GM21786 (cell line): ENCODE measurements around the gene FSCN2.

ENCODE experiments used
- ATAC-seq: cut with Tn5 transposase; IDR thresholded peaks from one replicate; pipeline ENCODE4 v1.9.1; 2021; ENCODE audit not compliant: unreplicated experiment

FSCN2 gene

GRCh38 chr17:81527591-81528383 lies at the start of gene FSCN2:
Gene FSCN2 (plus strand): TSS chr17:81528377. CDS start chr17:81528532, 155 bp downstream.
- ATAC-seq: no peak

GRCh38 chr17:81479175-81480071 lies 48.8 kb upstream of the FSCN2 start:
- ATAC-seq: no peak

- ATAC-seq: no peak
Measured at GRCh38 chr17:81480140-81481072, 47.8 kb upstream of the FSCN2 start.

- no peak for ATAC-seq
Measured at GRCh38 chr17:81481073-81481799, 46.9 kb upstream of the FSCN2 start.

- ATAC-seq: no peak
Measured at GRCh38 chr17:81481815-81482505, 46.2 kb upstream of the FSCN2 start.

- ATAC-seq: no peak
Measured at GRCh38 chr17:81482673-81483072, 45.5 kb upstream of the FSCN2 start.

- no peak for ATAC-seq
Measured at GRCh38 chr17:81483085-81483861, 44.9 kb upstream of the FSCN2 start.

- ATAC-seq: no peak
Measured at GRCh38 chr17:81483862-81484194, 44.3 kb upstream of the FSCN2 start.

- peak; percentile 52 for ATAC-seq
Measured at GRCh38 chr17:81484195-81484979, 43.8 kb upstream of the FSCN2 start.

GRCh38 chr17:81486199-81486810 lies 41.9 kb upstream of the FSCN2 start:
- no peak for ATAC-seq

- ATAC-seq: no peak
Measured at GRCh38 chr17:81487089-81487486, 41.1 kb upstream of the FSCN2 start.

GRCh38 chr17:81487487-81488275 lies 40.5 kb upstream of the FSCN2 start:
- no peak for ATAC-seq

GRCh38 chr17:81488276-81488860 lies 39.8 kb upstream of the FSCN2 start:
- no peak for ATAC-seq

GRCh38 chr17:81489012-81489997 lies 38.9 kb upstream of the FSCN2 start:
- ATAC-seq: no peak
